ENCODE measurements around the gene FBXW8. TPM values are rescaled to one million over a fixed set of nuclear protein-coding genes. Genes with fewer than 3 reads are reported as not detected.

The FBXW8 gene
- total and polyA plus RNA-seq, 2 donors = 8.6 to 15.6 TPM

- Histone ChIP-seq H3K27ac (ENCODE audit: low read depth) (no peak overlapping the region), H3K36me3 (ENCODE audit: insufficient read depth) (no peaks in the 10 kb centered on the region), H3K4me3 (ENCODE audit: low read depth, low read length) (no peak overlapping the region), H3K4me1 (ENCODE audit: insufficient read depth) (peaks cover 2% of the 10 kb centered on the region)
- no peak for DNase-seq (ENCODE audit: extremely low spot score)
- 98% methylated on average over 5 of the region's 5 CpGs for WGBS
These were observed 30.4 kb downstream of the FBXW8 start for GRCh38 chr12:116941188-116941587.

- H3K4me3 ChIP-seq (ENCODE audit: low read depth, low read length) = no peak overlapping the region
- peaks cover 2% of the 10 kb centered on the region for H3K4me1 ChIP-seq (ENCODE audit: insufficient read depth)
- H3K36me3 ChIP-seq (ENCODE audit: insufficient read depth) = no peaks in the 10 kb centered on the region
- no peak overlapping the region for H3K27ac ChIP-seq (ENCODE audit: low read depth)
- DNase-seq (ENCODE audit: extremely low spot score) = no peak
- 76% methylated on average over 6 of the region's 6 CpGs for WGBS
These were observed 32.9 kb downstream of the FBXW8 start for GRCh38 chr12:116943419-116944372.

GRCh38 chr12:116945886-116946550, 35.3 kb downstream of the FBXW8 start:
- no peak for DNase-seq (ENCODE audit: extremely low spot score)
- H3K4me1 ChIP-seq (ENCODE audit: insufficient read depth) = peaks cover 2% of the 10 kb centered on the region
- H3K4me3 ChIP-seq (ENCODE audit: low read depth, low read length) = no peak overlapping the region
- 92% methylated on average over 9 of the region's 9 CpGs for WGBS
- no peaks in the 10 kb centered on the region for H3K36me3 ChIP-seq (ENCODE audit: insufficient read depth)
- no peak overlapping the region for H3K27ac ChIP-seq (ENCODE audit: low read depth)

GRCh38 chr12:116948298-116948697, 37.5 kb downstream of the FBXW8 start:
- Histone ChIP-seq H3K4me3 (ENCODE audit: low read depth, low read length) (no peak overlapping the region), H3K27ac (ENCODE audit: low read depth) (no peak overlapping the region), H3K4me1 (ENCODE audit: insufficient read depth) (peaks cover 2% of the 10 kb centered on the region), H3K36me3 (ENCODE audit: insufficient read depth) (no peaks in the 10 kb centered on the region)
- WGBS = 86% methylated on average over 2 of the region's 2 CpGs
- no peak for DNase-seq (ENCODE audit: extremely low spot score)

GRCh38 chr12:116950628-116951325, 40.0 kb downstream of the FBXW8 start:
- H3K27ac ChIP-seq (ENCODE audit: low read depth) = no peak overlapping the region
- H3K36me3 ChIP-seq (ENCODE audit: insufficient read depth) = no peaks in the 10 kb centered on the region
- no peaks in the 10 kb centered on the region for H3K4me1 ChIP-seq (ENCODE audit: insufficient read depth)
- 81% methylated on average over 15 of the region's 15 CpGs for WGBS
- H3K4me3 ChIP-seq (ENCODE audit: low read depth, low read length) = no peak overlapping the region
- DNase-seq (ENCODE audit: extremely low spot score) = no peak

- Histone ChIP-seq H3K36me3 (ENCODE audit: insufficient read depth) (no peaks in the 10 kb centered on the region), H3K27ac (ENCODE audit: low read depth) (no peak overlapping the region), H3K4me1 (ENCODE audit: insufficient read depth) (no peaks in the 10 kb centered on the region), H3K4me3 (ENCODE audit: low read depth, low read length) (no peak overlapping the region)
- no peak for DNase-seq (ENCODE audit: extremely low spot score)
- WGBS = 73% methylated on average over 13 of the region's 13 CpGs
These were observed 44.1 kb downstream of the FBXW8 start for GRCh38 chr12:116954710-116955381.

- WGBS = 89% methylated on average over 4 of the region's 4 CpGs
These were observed 44.8 kb downstream of the FBXW8 start for GRCh38 chr12:116955382-116956021.

GRCh38 chr12:116958402-116959197, 47.9 kb downstream of the FBXW8 start:
- Histone ChIP-seq H3K27ac (ENCODE audit: low read depth) (no peak overlapping the region), H3K4me3 (ENCODE audit: low read depth, low read length) (no peak overlapping the region), H3K36me3 (ENCODE audit: insufficient read depth) (no peaks in the 10 kb centered on the region), H3K4me1 (ENCODE audit: insufficient read depth) (no peaks in the 10 kb centered on the region)
- WGBS = 77% methylated on average over 6 of the region's 6 CpGs
- no peak for DNase-seq (ENCODE audit: extremely low spot score)

More at GRCh38 chr12:116955382-116956021, 44.8 kb downstream of the FBXW8 start:
- Histone ChIP-seq H3K36me3 (ENCODE audit: insufficient read depth) (no peaks in the 10 kb centered on the region), H3K27ac (ENCODE audit: low read depth) (no peak overlapping the region), H3K4me3 (ENCODE audit: low read depth, low read length) (no peak overlapping the region), H3K4me1 (ENCODE audit: insufficient read depth) (no peaks in the 10 kb centered on the region)
- DNase-seq (ENCODE audit: extremely low spot score) = no peak

GRCh38 chr12:116959198-116959460, 48.4 kb downstream of the FBXW8 start:
- 80% methylated on average over 2 of the region's 2 CpGs for WGBS
- Histone ChIP-seq H3K4me3 (ENCODE audit: low read depth, low read length) (no peak overlapping the region), H3K36me3 (ENCODE audit: insufficient read depth) (no peaks in the 10 kb centered on the region), H3K27ac (ENCODE audit: low read depth) (no peak overlapping the region), H3K4me1 (ENCODE audit: insufficient read depth) (no peaks in the 10 kb centered on the region)
- no peak for DNase-seq (ENCODE audit: extremely low spot score)

- WGBS = 83% methylated on average over 5 of the region's 5 CpGs
- Histone ChIP-seq H3K4me3 (ENCODE audit: low read depth, low read length) (no peak overlapping the region), H3K36me3 (ENCODE audit: insufficient read depth) (no peaks in the 10 kb centered on the region), H3K27ac (ENCODE audit: low read depth) (no peak overlapping the region), H3K4me1 (ENCODE audit: insufficient read depth) (no peaks in the 10 kb centered on the region)
- DNase-seq (ENCODE audit: extremely low spot score) = no peak
These were observed 49.2 kb downstream of the FBXW8 start for GRCh38 chr12:116959845-116960514.

GRCh38 chr12:116962197-116962596, 51.4 kb downstream of the FBXW8 start:
- 86% methylated on average over 4 of the region's 4 CpGs for WGBS
- Histone ChIP-seq H3K27ac (ENCODE audit: low read depth) (no peak overlapping the region), H3K36me3 (ENCODE audit: insufficient read depth) (no peaks in the 10 kb centered on the region), H3K4me1 (ENCODE audit: insufficient read depth) (no peaks in the 10 kb centered on the region), H3K4me3 (ENCODE audit: low read depth, low read length) (no peak overlapping the region)
- no peak for DNase-seq (ENCODE audit: extremely low spot score)

GRCh38 chr12:116962783-116963356, 52.1 kb downstream of the FBXW8 start:
- Histone ChIP-seq H3K27ac (ENCODE audit: low read depth) (no peak overlapping the region), H3K4me1 (ENCODE audit: insufficient read depth) (no peaks in the 10 kb centered on the region), H3K36me3 (ENCODE audit: insufficient read depth) (no peaks in the 10 kb centered on the region), H3K4me3 (ENCODE audit: low read depth, low read length) (no peak overlapping the region)
- DNase-seq (ENCODE audit: extremely low spot score) = no peak
- 93% methylated on average over 9 of the region's 9 CpGs for WGBS
